Cerebellar nuclear complex (tissue), 1 donor: Measurements from ENCODE around the gene GOLGA6L7.
"Not testable (repeated sequence)": the region's sequence is repeated elsewhere in the genome, so short reads cannot be mapped to it uniquely, and the experiment has no call there.

Source experiments
- DNase-seq, 2 experiments: peaks; one replicate each; lab custom pipeline; 2025; lab: John Stamatoyannopoulos, UW

The GOLGA6L7 gene

GRCh38 chr15:28848521-28848920 is at the start of gene GOLGA6L7:
GOLGA6L7 (minus strand) TSS chr15:28848644; CDS start chr15:28848549, 95 bp downstream.
- DNase-seq, result not testable (repeated sequence)

GRCh38 chr15:28897861-28898585 is 49.6 kb upstream of the GOLGA6L7 start:
- DNase-seq, result no peak

- DNase-seq, result no peak
Measured at GRCh38 chr15:28896951-28897350, 48.5 kb upstream of the GOLGA6L7 start.

- DNase-seq, result no peak
Measured at GRCh38 chr15:28895566-28895965, 47.1 kb upstream of the GOLGA6L7 start.

GRCh38 chr15:28895146-28895545 is 46.7 kb upstream of the GOLGA6L7 start:
- DNase-seq, result no peak

GRCh38 chr15:28894631-28895030 is 46.2 kb upstream of the GOLGA6L7 start:
- DNase-seq, result no peak

GRCh38 chr15:28892789-28893610 is 44.6 kb upstream of the GOLGA6L7 start:
- DNase-seq, result peak; percentile 63 to 72

GRCh38 chr15:28891588-28891987 is 43.1 kb upstream of the GOLGA6L7 start:
- no peak for DNase-seq

GRCh38 chr15:28890711-28891495 is 42.5 kb upstream of the GOLGA6L7 start:
- no peak for DNase-seq

- not testable (repeated sequence) for DNase-seq
Measured at GRCh38 chr15:28890291-28890690, 41.8 kb upstream of the GOLGA6L7 start.

- DNase-seq, result not testable (repeated sequence)
Measured at GRCh38 chr15:28889871-28890270, 41.4 kb upstream of the GOLGA6L7 start.

GRCh38 chr15:28889346-28889745 is 40.9 kb upstream of the GOLGA6L7 start:
- peak in 1 of 2 experiments; percentile 12 for DNase-seq

GRCh38 chr15:28888900-28889299 is 40.5 kb upstream of the GOLGA6L7 start:
- no peak for DNase-seq

- DNase-seq, result no peak
Measured at GRCh38 chr15:28888302-28888894, 40.0 kb upstream of the GOLGA6L7 start.

- no peak for DNase-seq
Measured at GRCh38 chr15:28887339-28888174, 39.1 kb upstream of the GOLGA6L7 start.

GRCh38 chr15:28886431-28887338 is 38.2 kb upstream of the GOLGA6L7 start:
- DNase-seq, result no peak

GRCh38 chr15:28885630-28886430 is 37.4 kb upstream of the GOLGA6L7 start, which contains the start of gene APBA2:
APBA2 (plus strand) TSS chr15:28885974; CDS start chr15:29053885, 167,911 bp downstream.
- no peak for DNase-seq

GRCh38 chr15:28885128-28885629 is 36.7 kb upstream of the GOLGA6L7 start:
- DNase-seq, result no peak
